Measurements from ENCODE around the gene CCDC85C. TPM values are rescaled to one million over a fixed set of nuclear protein-coding genes. Genes with fewer than 3 reads are reported as not detected.
A peak's percentile ranks its signal among the peaks of the same experiment; 100 is the strongest.

Gene CCDC85C
- total RNA-seq, 6 donors from 2014 or later = 5.2 to 31.0 (median 20.4) TPM

DNA sequence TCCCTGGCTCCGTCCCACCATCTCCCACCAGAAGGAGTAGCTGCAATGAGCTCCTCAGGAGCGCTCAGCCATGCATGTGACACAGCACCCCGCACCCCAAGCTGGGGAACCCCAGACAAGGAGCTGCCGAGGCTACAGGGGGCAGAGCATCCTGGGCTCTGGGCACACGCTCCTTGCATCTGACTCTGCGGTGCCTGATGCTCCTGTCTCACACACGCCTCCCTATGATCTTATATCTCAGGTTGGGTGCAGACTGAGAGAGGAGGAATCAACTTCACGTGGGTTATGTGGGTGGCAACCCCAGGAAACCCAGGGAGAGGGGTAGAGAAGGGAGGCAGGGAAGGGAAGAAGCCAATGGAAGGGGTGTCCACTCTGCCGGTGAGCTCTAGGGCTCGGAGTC is 62.8 kb downstream of the CCDC85C start:
- Histone ChIP-seq H3K4me3 (no peak overlapping the region), H3K27me3 (no peaks in the 10 kb centered on the region), H3K36me3 (no peaks in the 10 kb centered on the region), H3K9me3 (no peaks in the 10 kb centered on the region), H3K27ac (no peak overlapping the region), H3K4me1 (peaks cover 7 to 40% (median 21%) of the 10 kb centered on the region in 4 donors)
- ATAC-seq (ENCODE audit: low FRiP score in 2 of 2) (no peak), DNase-seq (no peak)
- TF ChIP-seq POLR2A (IDR thresholded peaks at IDR 0.05) (no peak), POLR2AphosphoS5 (IDR thresholded peaks at IDR 0.05) (no peak)
- TF ChIP-seq, protein P1, sequence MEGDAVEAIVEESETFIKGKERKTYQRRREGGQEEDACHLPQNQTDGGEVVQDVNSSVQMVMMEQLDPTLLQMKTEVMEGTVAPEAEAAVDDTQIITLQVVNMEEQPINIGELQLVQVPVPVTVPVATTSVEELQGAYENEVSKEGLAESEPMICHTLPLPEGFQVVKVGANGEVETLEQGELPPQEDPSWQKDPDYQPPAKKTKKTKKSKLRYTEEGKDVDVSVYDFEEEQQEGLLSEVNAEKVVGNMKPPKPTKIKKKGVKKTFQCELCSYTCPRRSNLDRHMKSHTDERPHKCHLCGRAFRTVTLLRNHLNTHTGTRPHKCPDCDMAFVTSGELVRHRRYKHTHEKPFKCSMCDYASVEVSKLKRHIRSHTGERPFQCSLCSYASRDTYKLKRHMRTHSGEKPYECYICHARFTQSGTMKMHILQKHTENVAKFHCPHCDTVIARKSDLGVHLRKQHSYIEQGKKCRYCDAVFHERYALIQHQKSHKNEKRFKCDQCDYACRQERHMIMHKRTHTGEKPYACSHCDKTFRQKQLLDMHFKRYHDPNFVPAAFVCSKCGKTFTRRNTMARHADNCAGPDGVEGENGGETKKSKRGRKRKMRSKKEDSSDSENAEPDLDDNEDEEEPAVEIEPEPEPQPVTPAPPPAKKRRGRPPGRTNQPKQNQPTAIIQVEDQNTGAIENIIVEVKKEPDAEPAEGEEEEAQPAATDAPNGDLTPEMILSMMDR (IDR thresholded peaks at IDR 0.05) = no peak
- WGBS, 2 donors = 71 to 72% methylated on average over 5 to 10 of the region's 10 CpGs

DNA sequence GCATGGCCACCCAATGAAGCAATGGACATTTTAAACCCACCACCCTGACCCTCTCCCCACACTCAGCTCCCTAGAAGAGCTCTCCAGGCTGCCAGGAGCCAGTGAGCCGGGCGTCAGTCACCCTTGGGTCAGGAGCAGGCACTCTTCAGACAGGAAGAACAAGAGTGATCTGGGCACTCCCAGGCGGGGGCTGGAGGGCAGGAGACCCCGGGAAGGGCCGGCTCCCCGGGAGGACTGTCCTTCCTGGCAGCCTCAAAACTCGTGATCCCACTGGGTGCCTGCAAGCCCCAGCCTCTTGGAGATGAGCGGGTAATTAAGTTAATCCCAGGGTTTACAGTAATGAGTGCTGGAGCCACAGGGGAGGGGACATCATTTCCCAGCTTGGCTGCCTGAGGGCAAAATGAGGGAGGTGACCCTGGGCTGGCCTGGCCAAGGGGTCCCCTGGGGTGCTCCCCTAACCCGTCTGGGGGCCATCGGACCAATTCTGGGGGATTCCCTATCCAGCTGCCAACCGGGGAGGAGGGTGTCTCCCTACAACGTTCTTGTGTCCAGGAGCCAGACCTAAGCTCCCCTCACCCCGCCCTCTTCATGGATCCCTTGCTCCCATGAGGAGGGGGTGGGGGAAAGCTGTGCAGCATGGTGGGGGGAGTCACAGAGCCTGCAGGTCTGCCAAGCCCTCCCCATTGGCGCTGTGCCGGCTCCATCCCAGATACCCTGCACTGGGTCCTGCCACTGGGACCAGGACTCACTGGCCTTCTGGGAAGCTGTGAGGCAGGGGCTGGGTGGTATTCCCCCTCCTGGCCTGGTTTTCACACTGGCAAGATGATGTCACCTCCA is 63.6 kb downstream of the CCDC85C start:
- H3K4me1 ChIP-seq = peaks cover 7 to 40% (median 21%) of the 10 kb centered on the region in 4 donors
- no peaks in the 10 kb centered on the region for H3K36me3 ChIP-seq
- no peaks in the 10 kb centered on the region for H3K9me3 ChIP-seq
- DNase-seq = no peak
- no peak for ATAC-seq (ENCODE audit: low FRiP score in 2 of 2)
- no peak overlapping the region for H3K4me3 ChIP-seq
- WGBS, 2 donors = 58 to 66% methylated on average over 5 to 14 of the region's 15 CpGs
- TF ChIP-seq, protein P1 (IDR thresholded peaks at IDR 0.05) = no peak
- TF ChIP-seq POLR2AphosphoS5 (IDR thresholded peaks at IDR 0.05) (no peak), EP300 (IDR thresholded peaks at IDR 0.05) (no peak), POLR2A (IDR thresholded peaks at IDR 0.05) (no peak)
- no peaks in the 10 kb centered on the region for H3K27me3 ChIP-seq
- H3K27ac ChIP-seq = peak overlapping the region in 1 of 4 donors; percentile 27

DNA sequence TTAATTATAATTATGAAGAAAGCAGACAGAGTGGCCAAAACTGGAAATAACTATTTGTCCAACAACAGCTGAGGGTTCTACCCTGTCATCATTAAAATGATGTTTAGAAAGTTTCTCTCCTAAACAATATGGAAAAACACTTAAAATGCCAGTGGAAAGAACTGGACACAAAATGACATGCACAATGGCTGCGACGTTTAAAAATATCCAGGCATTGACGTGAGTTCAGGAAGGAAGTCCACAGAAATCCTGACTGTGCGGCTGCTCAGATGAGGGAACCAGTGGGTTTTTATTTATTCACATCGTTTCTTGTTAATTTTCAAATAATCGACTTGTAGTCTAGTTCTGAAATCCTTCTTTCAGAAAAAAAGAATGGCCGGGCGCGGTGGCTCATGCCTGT is 64.5 kb downstream of the CCDC85C start:
- H3K27me3 ChIP-seq = no peaks in the 10 kb centered on the region
- no peaks in the 10 kb centered on the region for H3K9me3 ChIP-seq
- peak overlapping the region in 1 of 4 donors; percentile 14 for H3K27ac ChIP-seq
- H3K36me3 ChIP-seq = no peaks in the 10 kb centered on the region
- no peak for TF ChIP-seq POLR2A (IDR thresholded peaks at IDR 0.05)
- TF ChIP-seq POLR2AphosphoS5 (IDR thresholded peaks at IDR 0.05) = no peak
- TF ChIP-seq, protein P1 (IDR thresholded peaks at IDR 0.05) = no peak
- no peak for TF ChIP-seq EP300 (IDR thresholded peaks at IDR 0.05)
- 46 to 52% methylated on average over 9 of the region's 9 CpGs for WGBS, 2 donors
- no peak for ATAC-seq (ENCODE audit: low FRiP score in 2 of 2)
- no peak overlapping the region for H3K4me3 ChIP-seq
- no peak for DNase-seq
- peaks cover 7 to 40% (median 21%) of the 10 kb centered on the region in 4 donors for H3K4me1 ChIP-seq

DNA sequence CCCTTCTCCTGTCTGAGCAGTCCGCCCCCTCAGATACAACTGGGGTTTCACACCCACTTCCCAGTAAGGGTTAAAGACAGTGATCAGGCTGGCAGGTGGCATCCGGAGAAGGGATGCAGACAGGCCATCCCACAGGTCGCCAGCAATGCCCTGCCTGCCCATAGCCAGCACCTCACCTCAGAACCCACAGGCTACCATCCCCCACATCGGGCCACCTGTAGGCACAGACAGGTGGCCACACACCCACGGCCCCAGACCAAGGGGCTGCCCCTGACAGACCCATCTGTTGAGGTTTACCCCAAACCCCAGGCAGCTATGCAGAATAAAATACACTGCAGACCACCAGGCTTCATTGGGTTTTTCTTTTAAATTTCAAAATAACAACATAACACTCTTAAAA is 65.3 kb downstream of the CCDC85C start:
- DNase-seq (no peak), ATAC-seq (ENCODE audit: low FRiP score in 2 of 2) (no peak)
- no peak for TF ChIP-seq EP300 (IDR thresholded peaks at IDR 0.05)
- TF ChIP-seq POLR2A (IDR thresholded peaks at IDR 0.05) = no peak
- TF ChIP-seq, protein P1 (IDR thresholded peaks at IDR 0.05) = no peak
- no peak for TF ChIP-seq POLR2AphosphoS5 (IDR thresholded peaks at IDR 0.05)
- peaks cover 7 to 40% (median 21%) of the 10 kb centered on the region in 4 donors for H3K4me1 ChIP-seq
- H3K4me3 ChIP-seq = no peak overlapping the region
- H3K9me3 ChIP-seq = no peaks in the 10 kb centered on the region
- WGBS, 2 donors = 73 to 77% methylated on average over 5 of the region's 5 CpGs
- H3K27me3 ChIP-seq = no peaks in the 10 kb centered on the region
- H3K27ac ChIP-seq = no peak overlapping the region
- no peaks in the 10 kb centered on the region for H3K36me3 ChIP-seq
